A673 (cell line): ENCODE measurements around the gene GAD2.

ENCODE experiments used
- EZH2 ChIP-seq: fragments of 200-600 bp; sonication (generic); IDR thresholded peaks from 2 replicates; pipeline ENCODE4 v1.6.1; 2017; ENCODE audit warnings: borderline replicate concordance, low read depth, mild to moderate bottlenecking, mixed read lengths, antibody characterized with exemption, low read length; ENCODE audit not compliant: poor library complexity, severe bottlenecking
- TF ChIP-seq, protein P1 (sequence below): fragments of 300-800, 200-600 bp; sonication (generic); conservative IDR thresholded peaks from 2 replicates; pipeline ENCODE4 v1.5.1; 2017; ENCODE audit warnings: low read depth, mild to moderate bottlenecking, antibody characterized with exemption, low read length, moderate library complexity, mixed read lengths

DNA sequence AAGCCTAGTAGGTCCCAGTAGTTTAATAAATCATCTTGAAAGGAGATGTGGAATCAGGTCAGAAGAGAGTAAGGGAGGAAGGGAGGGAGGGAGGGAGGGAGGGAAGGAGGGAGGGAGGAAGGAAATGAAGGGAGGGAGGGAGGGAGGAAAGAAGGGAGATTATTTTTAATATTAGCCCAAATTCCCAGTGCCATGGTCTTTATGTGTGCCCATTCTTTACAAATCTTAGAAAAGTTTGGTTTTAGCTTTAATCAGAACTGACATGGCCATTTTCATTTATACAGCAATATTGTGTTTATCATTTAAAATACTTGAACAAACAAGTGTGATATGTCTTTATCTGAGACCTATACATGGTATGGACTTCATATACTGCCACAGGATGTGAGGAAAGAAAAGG is 86.8 kb downstream of the GAD2 start:
- TF ChIP-seq, protein P1, sequence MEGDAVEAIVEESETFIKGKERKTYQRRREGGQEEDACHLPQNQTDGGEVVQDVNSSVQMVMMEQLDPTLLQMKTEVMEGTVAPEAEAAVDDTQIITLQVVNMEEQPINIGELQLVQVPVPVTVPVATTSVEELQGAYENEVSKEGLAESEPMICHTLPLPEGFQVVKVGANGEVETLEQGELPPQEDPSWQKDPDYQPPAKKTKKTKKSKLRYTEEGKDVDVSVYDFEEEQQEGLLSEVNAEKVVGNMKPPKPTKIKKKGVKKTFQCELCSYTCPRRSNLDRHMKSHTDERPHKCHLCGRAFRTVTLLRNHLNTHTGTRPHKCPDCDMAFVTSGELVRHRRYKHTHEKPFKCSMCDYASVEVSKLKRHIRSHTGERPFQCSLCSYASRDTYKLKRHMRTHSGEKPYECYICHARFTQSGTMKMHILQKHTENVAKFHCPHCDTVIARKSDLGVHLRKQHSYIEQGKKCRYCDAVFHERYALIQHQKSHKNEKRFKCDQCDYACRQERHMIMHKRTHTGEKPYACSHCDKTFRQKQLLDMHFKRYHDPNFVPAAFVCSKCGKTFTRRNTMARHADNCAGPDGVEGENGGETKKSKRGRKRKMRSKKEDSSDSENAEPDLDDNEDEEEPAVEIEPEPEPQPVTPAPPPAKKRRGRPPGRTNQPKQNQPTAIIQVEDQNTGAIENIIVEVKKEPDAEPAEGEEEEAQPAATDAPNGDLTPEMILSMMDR, result no peak
- TF ChIP-seq EZH2, result no peak
